Lower lobe of right lung (tissue), 2 donors: ENCODE results near the gene ZNF484. TPM values are rescaled to one million over a fixed set of nuclear protein-coding genes. Genes with fewer than 3 reads are reported as not detected.

Source experiments
- ATAC-seq, 2 donors: fragments of 200-7000 bp; cut with Tn5 transposase; one replicate each; pipeline ENCODE4 v1.9.1; 2020 to 2022; ENCODE audit warnings: mild to moderate bottlenecking in 2 of 2, moderate library complexity in 2 of 2
- DNase-seq: peaks from one replicate; pipeline ENCODE4 v3.0.0-alpha.2; 2020
- H3K27ac ChIP-seq: fragments of 200-600 bp; one replicate; pipeline ENCODE4 v1.8.0; 2022
- H3K27me3 ChIP-seq: fragments of 200-600 bp; one replicate; pipeline ENCODE4 v1.8.0; 2022; ENCODE audit warnings: low read depth
- H3K36me3 ChIP-seq: fragments of 200-600 bp; one replicate; pipeline ENCODE4 v1.8.0; 2022; ENCODE audit warnings: mild to moderate bottlenecking
- H3K4me1 ChIP-seq: fragments of 200-600 bp; one replicate; pipeline ENCODE4 v1.8.0; 2022
- H3K4me3 ChIP-seq: fragments of 200-600 bp; one replicate; pipeline ENCODE4 v1.8.0; 2022; ENCODE audit warnings: mild to moderate bottlenecking
- H3K9me3 ChIP-seq: fragments of 200-600 bp; one replicate; pipeline ENCODE4 v1.8.0; 2022
- CTCF ChIP-seq: fragments of 200-600 bp; IDR thresholded peaks from one replicate; pipeline ENCODE4 v1.8.0; 2022; ENCODE audit warnings: antibody characterized with exemption, mild to moderate bottlenecking
- intact Hi-C: fragments of 100-400 bp; cut with DNase I; formaldehyde crosslinking; loops from one replicate; pipeline ENCODE4 v1.11.0; 2022
- total RNA-seq: library from RNA; stranded (reverse); fragmentation: NEBNext Ultra II Directional; extraction: Animal tissue kit (Norgen Biotek cat#: 25700); gene quantifications from one replicate; pipeline ENCODE4 v1.2.1, GENCODE V29; 2021
- donor health status: DM: no; HTN: yes; CAD: no; lungs with severe emphysema.

ZNF484 gene
- total RNA-seq, 1 donor from 2014 or later, result 9.0 TPM

- Histone ChIP-seq H3K4me3 (no peak overlapping the region), H3K4me1 (peaks cover under 1% of the 10 kb centered on the region), H3K27ac (no peak overlapping the region), H3K36me3 (no peaks in the 10 kb centered on the region), H3K9me3 (no peaks in the 10 kb centered on the region), H3K27me3 (peaks cover 36% of the 10 kb centered on the region)
- TF ChIP-seq CTCF, result no peak
- DNase-seq (no peak), ATAC-seq (no peak)
- intact Hi-C loops, result no loop called here
Observed at GRCh38 chr9:92795598-92796336, 82.1 kb downstream of the ZNF484 start.

Other genes with a start within 250 kb of the ZNF484 start
- 7.3 TPM for gene IPPK, start 207.9 kb downstream of the ZNF484 start, total RNA-seq
- 34.9 TPM for gene BICD2, start 113.2 kb downstream of the ZNF484 start, total RNA-seq
- 23.9 TPM for gene FGD3, start 69.5 kb upstream of the ZNF484 start, total RNA-seq
- gene SUSD3, start 180.7 kb upstream of the ZNF484 start, total RNA-seq, result 5.3 TPM
- 25.6 TPM for gene CARD19, start 218.2 kb upstream of the ZNF484 start, total RNA-seq